Measurements from ENCODE around the gene UTS2B.

UTS2B gene

DNA sequence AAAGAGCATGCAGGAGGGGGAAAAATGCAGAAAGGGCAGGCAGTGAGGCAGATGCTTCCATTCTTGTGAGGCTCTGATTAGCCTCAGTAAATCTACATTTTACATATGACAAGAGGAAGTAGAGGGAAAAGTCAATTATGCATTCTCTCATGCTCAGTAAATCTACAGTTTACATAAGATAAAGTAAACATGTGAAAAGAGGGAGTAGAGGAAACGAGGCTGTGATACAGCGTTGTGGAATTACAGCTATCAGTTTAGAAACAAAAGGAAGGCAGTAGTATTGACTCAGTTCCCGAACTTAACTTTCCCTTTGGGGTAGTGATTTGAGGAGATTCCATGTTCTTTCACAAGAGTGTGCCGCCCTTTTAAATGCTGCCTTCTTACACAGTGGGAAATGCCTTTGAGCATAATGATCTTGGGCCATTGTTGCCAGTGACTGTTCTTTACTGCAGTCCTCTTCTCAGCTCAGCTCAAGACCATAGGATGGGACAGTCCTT is 92.0 kb downstream of the UTS2B start:
- DNase-seq (ENCODE audit: low spot score): peak; percentile 25

DNA sequence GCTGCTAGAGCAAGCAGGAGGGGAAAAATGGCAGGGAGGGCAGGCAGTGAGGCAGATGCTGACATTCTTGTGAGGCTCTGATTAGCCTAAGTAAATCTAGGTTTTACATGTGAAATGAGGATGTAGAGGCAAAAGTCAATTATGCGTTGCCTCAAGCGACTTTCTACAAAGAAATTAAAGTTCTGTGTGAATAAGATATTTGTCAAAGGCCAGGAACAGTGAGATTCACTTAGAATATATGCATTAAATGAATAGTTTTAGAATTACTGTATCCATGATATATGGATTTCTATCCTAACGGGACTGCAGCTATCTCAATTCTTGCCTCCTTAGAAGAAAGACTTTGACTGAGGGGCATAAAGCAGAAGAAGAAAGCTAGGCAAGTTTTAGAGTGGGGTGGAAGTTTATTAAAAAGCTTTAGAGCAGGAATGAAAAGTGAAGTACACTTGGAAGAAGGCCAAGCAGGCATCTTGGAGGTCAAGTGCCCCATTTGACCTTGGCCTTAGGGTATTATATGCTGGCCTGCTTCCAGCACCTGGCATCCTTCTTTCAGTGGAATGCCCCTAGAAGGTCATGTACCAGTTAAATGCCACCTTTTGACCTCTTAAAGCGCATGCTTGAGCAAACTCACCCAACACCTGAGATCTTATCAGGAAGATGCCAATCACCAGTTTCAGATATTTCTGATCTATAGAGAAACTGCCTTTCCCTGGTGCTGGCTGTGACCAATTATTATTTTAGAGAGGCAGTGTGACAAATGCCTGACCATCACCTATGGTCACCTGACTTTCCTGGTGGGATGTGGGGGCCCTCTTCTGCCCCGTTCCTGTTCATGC is 93.1 kb downstream of the UTS2B start:
- DNase-seq (ENCODE audit: low spot score): no peak

- DNase-seq (ENCODE audit: low spot score): no peak
Measured at GRCh38 chr3:191236646-191237045, 93.7 kb downstream of the UTS2B start.

DNA sequence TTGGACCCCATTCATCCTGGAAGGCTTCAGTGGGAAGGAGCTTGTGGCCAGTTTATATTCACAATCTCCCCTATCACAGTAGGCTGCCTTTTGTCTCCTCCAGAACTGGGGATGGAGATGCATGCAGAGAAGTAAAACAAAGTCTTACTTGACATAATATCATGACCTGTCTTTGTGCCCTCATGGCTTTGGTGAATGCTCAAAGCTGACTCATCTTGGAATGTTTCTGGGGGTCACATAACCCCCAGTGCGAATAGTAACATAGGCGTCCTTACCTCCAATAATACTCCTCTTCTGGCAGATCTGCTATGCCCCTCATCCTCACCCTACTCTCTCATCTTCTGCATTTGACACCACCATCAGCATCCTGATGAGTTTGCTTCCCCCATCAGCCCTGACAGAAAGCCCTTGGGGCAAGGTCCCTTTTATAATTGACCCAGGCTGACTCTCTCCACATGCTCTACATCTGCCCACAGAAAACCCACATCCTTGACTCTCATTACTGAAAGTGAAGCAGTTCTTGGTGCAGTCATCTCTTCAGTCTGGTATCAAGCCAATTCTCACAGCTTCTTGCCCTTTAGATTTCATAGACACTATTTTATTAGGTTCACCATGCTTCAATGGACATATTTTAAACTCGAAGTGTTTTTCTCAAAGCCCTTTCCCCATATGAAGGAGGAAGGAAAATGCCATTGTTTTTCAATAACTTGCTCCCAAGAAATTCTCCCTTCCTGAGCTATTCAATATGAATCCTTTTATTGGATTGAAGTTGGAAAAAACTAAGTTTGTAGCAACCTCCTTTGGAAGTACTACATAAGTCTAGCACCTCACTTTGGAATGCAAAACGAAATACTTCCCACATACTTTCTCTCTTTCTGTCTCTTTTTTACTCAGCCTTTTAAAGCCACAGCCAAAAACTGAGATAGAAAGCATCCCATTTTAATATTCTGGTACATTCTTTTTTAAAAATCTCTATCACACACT is 94.7 kb downstream of the UTS2B start:
- peak; percentile 52 for DNase-seq (ENCODE audit: low spot score)

GRCh38 chr3:191234216-191234615 is 96.1 kb downstream of the UTS2B start:
- DNase-seq (ENCODE audit: low spot score): no peak

DNA sequence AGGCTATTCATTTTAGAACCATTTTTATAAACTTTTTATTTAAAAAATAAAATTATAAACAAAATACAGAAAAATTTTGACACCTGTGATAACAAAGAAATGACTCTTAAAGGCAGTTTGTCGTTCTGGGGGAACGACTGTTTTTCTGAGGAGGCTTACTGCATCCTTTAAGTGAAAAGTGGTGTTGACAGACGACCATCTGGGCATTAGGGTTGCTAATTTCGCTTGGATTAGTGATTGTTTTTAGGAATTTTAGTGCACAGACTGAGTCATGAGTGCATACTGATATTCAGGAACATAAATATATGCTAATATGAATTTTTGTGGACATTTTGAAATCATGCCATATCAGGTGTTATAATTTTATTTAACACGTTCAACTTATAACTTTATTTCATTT is 102.8 kb downstream of the UTS2B start:
- no peak for DNase-seq (ENCODE audit: low spot score)

- no peak for DNase-seq (ENCODE audit: low spot score)
Measured at GRCh38 chr3:191221638-191222037, 108.7 kb downstream of the UTS2B start.

- no peak for DNase-seq (ENCODE audit: low spot score)
Measured at GRCh38 chr3:191220908-191221307, 109.4 kb downstream of the UTS2B start.

DNA sequence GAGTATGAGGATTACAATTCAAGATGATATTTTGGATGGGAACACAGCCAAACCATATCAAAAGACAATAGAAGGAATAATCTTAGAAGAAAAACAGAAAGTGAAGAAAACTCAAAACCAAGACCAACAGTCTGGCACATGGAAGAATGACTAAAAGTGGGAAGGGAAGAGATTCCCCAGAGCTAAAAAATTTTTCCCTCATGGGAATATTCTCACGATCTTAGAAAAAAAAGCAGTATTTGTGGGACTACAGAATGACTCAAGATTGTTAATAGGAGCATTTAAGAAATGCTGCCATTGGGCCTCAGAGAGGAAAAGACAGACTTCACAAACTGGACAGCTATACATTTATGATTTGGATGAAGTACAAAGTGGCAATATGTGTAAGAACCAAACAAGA is 113.0 kb downstream of the UTS2B start:
- DNase-seq (ENCODE audit: low spot score): peak; percentile 18
